Measurements from ENCODE around the gene IKBKE. TPM values are rescaled to one million over a fixed set of nuclear protein-coding genes. Genes with fewer than 3 reads are reported as not detected.

The IKBKE gene
- total and polyA plus RNA-seq, 2 of the 8 experiments (the other 6 are each of a cell fraction or from before 2014, with no cell fraction given): 8.6 to 12.0 TPM

DNA sequence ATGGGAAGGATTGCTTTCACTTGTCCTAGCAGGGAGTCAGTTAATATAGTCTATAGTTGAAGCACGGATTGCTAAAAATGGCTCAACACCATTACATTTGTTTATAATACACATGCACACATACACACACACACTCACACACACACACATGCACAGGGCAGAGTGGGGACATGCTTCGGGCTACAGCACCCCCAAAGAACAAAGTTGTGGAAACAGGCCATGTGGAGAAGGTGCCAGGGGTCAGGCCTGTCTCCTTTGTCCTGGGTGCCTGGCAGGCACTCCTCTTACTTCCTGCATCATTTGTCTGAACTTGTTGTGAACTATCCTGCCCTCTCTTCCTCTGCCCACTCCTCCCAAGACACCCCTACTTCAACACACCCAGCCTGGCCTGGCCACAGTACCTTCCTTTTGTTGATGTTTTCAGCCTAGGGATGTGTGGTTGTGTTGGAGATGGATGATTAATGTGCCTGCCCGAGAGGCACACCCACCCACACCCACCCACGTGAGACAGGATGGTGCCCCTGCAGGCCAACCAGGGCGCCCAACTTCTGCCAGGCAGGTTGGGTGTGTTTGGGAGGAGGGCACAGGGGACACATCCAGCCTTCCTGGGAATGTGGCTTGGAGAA, 54.6 kb downstream of the IKBKE start:
- 92% methylated on average over 2 of the region's 5 CpGs; no CpG with 5 or more reads in 1 of the 2 experiments for WGBS, 2 experiments (ENCODE audit: extremely low coverage in 1 of 2, insufficient coverage in 1 of 2, insufficient read length in 1 of 2, insufficient replicate concordance in 2 of 2, low coverage in 1 of 2, low lambda C conversion rate in 2 of 2, missing lambda C conversion rate in 1 of 2)
- Histone ChIP-seq H3K23ac (ENCODE audit: insufficient read length) (no peak overlapping the region), H3K36me3 (ENCODE audit: control insufficient read depth in 2 of 4, insufficient read depth in 4 of 4, low read length in 3 of 4) (no peaks in the 10 kb centered on the region), H2BK20ac (ENCODE audit: low read length) (no peak overlapping the region), H2AK5ac (ENCODE audit: low read depth, low read length) (no peak overlapping the region), H2BK12ac (ENCODE audit: low read depth, low read length) (no peak overlapping the region), H3K18ac (ENCODE audit: extremely low read depth, low read length) (peak overlapping the region; percentile 48), H3K27me3 (replicated peaks in 1 of 4; ENCODE audit: control insufficient read depth in 3 of 4, extremely low read depth in 1 of 4, insufficient read depth in 3 of 4, low read length in 3 of 4) (no peaks in the 10 kb centered on the region), H4K5ac (ENCODE audit: insufficient read length, low read depth, low read length) (no peak overlapping the region), H3K23me2 (ENCODE audit: low read depth, low read length) (peaks cover 3% of the 10 kb centered on the region; the same call in 1 of the 2 replicates), H3K79me1 (ENCODE audit: low read depth, low read length) (no peaks in the 10 kb centered on the region), H3K79me2 (ENCODE audit: control insufficient read depth in 1 of 2, insufficient read depth in 2 of 2, low read length in 2 of 2) (no peaks in the 10 kb centered on the region), H2AFZ (ENCODE audit: low read length) (no peak overlapping the region), H3K9me3 (ENCODE audit: insufficient read depth in 2 of 2, low read depth in 1 of 2, low read length in 1 of 2) (no peaks in the 10 kb centered on the region), H4K20me1 (replicated peaks in 1 of 2; ENCODE audit: control insufficient read depth in 1 of 2, insufficient read depth in 2 of 2, low read length in 2 of 2) (no peaks in the 10 kb centered on the region), H4K91ac (replicated peaks; ENCODE audit: insufficient read length, low read length) (no peak overlapping the region), H2BK5ac (ENCODE audit: low read depth, low read length) (no peak overlapping the region), H3K14ac (ENCODE audit: insufficient read length) (no peak overlapping the region), H3K27ac (ENCODE audit: low read depth, low read length) (no peak overlapping the region), H3K9ac (replicated peaks in 1 of 4; ENCODE audit: extremely low read depth in 1 of 4, low read depth in 3 of 4, low read length in 3 of 4) (no peak overlapping the region), H3K4ac (replicated peaks; ENCODE audit: insufficient read length, low read depth, low read length) (no peak overlapping the region), H3K4me2 (ENCODE audit: insufficient read depth in 1 of 2, low read depth in 2 of 2, low read length in 2 of 2) (no peak overlapping the region), H2BK15ac (ENCODE audit: low read length) (no peak overlapping the region), H3K56ac (replicated peaks; ENCODE audit: insufficient read length, low read depth, low read length) (no peak overlapping the region), H4K8ac (ENCODE audit: extremely low read depth, insufficient read depth, low read length) (no peak overlapping the region), H2BK120ac (replicated peaks; ENCODE audit: low read depth, low read length) (no peak overlapping the region), H3K4me1 (replicated peaks in 1 of 4; ENCODE audit: control insufficient read depth in 3 of 4, insufficient read depth in 4 of 4, low read length in 3 of 4) (no peaks in the 10 kb centered on the region), H3K4me3 (ENCODE audit: extremely low read depth in 1 of 4, insufficient read depth in 2 of 4, low read depth in 3 of 4, low read length in 4 of 4) (no peak overlapping the region)
- ChIA-PET POLR2A (ENCODE audit: partially characterized antibody) (no interaction called here), CTCF (ENCODE audit: partially characterized antibody) (interaction anchor here (0.6 to 1.6 kb wide), 6 partner anchors 10 to 60 kb away, joined by 3 to 6 read pairs (median 4); no protein-coding TSS in a partner anchor)
- no peak for FAIRE-seq
- DNase-seq (ENCODE audit: low read depth in 1 of 2, low spot score in 2 of 2): no peak
- TF ChIP-seq POLR2AphosphoS5 (IDR thresholded peaks at IDR 0.05; ENCODE audit: low read depth, low read length) (no peak), TCF12 (IDR thresholded peaks at IDR 0.05; ENCODE audit: low read depth, low read length) (no peak), TAF7 (optimal IDR thresholded peaks at IDR 0.05; ENCODE audit: borderline replicate concordance, low read depth, low read length) (no peak), EZH2 (IDR thresholded peaks at IDR 0.05; ENCODE audit: low read depth, low read length, severe bottlenecking) (no peak), CHD1 (IDR thresholded peaks at IDR 0.05; ENCODE audit: low read depth, low read length) (no peak), RNF2 (IDR thresholded peaks at IDR 0.05; ENCODE audit: borderline replicate concordance, low read depth, low read length, missing control alignments, poor library complexity, severe bottlenecking) (no peak), CHD2 (IDR thresholded peaks at IDR 0.05; ENCODE audit: low read length) (no peak), BACH1 (IDR thresholded peaks at IDR 0.05; ENCODE audit: low read length) (no peak), EGR1 (IDR thresholded peaks at IDR 0.05; ENCODE audit: borderline replicate concordance, low read depth, low read length) (no peak), PHF8 (conservative IDR thresholded peaks at IDR 0.05; ENCODE audit: low read depth, low read length) (no peak), TBP (IDR thresholded peaks at IDR 0.05; ENCODE audit: low read depth, low read length) (no peak)
- TF ChIP-seq, protein P1, sequence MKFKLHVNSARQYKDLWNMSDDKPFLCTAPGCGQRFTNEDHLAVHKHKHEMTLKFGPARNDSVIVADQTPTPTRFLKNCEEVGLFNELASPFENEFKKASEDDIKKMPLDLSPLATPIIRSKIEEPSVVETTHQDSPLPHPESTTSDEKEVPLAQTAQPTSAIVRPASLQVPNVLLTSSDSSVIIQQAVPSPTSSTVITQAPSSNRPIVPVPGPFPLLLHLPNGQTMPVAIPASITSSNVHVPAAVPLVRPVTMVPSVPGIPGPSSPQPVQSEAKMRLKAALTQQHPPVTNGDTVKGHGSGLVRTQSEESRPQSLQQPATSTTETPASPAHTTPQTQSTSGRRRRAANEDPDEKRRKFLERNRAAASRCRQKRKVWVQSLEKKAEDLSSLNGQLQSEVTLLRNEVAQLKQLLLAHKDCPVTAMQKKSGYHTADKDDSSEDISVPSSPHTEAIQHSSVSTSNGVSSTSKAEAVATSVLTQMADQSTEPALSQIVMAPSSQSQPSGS (IDR thresholded peaks at IDR 0.05; ENCODE audit: low read length): no peak

Measured in H1 (cell line).